GM12872 (cell line): ENCODE results near the gene LIPG.

ENCODE experiments used
- TF ChIP-seq, protein P1 (sequence below): IDR thresholded peaks from 3 replicates; pipeline ENCODE4 v1.5.1; 2011; ENCODE audit warnings: low read depth, mild to moderate bottlenecking, low read length, moderate library complexity; ENCODE audit not compliant: insufficient read depth

LIPG gene

DNA sequence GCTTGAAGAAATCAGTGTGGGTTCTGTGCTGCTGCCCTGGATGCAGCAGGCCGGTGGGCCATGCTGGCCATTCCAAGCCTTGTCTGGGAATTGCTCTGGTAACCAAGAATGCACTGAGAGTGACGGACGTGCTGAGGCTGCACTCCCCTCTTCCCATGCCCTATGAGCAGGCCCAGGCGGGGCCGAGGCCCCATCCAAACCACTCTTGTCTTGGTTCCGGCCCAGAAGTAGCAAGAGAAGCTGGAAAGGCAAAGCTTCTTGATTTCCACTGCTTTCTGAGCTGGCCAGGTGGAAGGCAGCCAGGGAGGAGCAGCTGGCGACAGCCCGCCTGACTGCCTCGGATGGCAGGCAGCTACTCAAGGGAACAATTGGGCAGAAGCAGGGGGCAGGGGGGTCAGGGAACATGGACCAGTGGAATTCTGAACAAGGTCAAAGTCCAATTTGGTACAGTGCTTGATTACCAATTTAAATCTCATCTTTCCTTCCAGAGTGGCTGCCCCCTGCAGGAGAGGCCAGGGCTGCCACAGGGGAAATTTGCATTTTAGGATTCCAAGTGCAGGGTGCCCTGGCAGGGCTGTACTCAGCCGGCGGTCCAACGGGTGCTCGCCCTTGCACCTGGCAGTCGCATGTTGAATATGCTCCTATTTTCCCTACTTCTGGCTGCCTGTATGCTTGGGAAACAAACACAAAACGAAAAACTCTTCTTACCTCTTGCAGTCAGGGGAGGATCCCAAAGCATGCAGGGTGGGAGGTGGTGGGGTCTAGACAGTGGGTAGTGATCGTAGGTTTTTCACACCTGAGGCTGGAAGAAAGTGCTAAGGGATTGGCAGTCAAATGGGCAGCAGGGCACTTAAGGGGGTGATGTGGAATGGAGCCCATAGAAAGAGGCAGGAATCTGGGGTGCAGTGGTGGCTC lies 67.3 kb downstream of the LIPG start:
- TF ChIP-seq, protein P1, sequence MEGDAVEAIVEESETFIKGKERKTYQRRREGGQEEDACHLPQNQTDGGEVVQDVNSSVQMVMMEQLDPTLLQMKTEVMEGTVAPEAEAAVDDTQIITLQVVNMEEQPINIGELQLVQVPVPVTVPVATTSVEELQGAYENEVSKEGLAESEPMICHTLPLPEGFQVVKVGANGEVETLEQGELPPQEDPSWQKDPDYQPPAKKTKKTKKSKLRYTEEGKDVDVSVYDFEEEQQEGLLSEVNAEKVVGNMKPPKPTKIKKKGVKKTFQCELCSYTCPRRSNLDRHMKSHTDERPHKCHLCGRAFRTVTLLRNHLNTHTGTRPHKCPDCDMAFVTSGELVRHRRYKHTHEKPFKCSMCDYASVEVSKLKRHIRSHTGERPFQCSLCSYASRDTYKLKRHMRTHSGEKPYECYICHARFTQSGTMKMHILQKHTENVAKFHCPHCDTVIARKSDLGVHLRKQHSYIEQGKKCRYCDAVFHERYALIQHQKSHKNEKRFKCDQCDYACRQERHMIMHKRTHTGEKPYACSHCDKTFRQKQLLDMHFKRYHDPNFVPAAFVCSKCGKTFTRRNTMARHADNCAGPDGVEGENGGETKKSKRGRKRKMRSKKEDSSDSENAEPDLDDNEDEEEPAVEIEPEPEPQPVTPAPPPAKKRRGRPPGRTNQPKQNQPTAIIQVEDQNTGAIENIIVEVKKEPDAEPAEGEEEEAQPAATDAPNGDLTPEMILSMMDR = peak; percentile 24; the same call in 1 of the 3 replicates

DNA sequence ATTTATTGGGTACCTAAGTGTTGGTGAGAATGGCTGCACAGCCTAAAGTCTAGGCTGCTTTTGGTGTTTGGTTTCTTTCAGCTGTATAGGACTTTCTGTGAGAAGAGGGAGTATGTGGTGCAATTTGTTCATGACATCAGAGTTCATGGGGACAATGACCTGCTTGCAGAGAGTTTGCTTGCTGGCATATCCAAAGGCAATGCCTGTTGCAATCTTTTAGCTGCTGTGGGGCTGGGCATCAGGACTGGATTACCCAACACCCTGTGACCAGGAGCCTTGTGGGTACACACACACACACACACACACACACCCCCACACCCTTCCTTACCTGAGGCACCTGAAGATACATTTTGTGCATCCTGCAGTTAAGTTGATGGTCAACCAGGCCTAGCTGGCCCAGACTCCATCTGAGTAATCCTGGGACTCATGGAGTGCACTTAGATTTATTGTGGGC lies 68.4 kb downstream of the LIPG start:
- TF ChIP-seq, protein P1 = no peak

DNA sequence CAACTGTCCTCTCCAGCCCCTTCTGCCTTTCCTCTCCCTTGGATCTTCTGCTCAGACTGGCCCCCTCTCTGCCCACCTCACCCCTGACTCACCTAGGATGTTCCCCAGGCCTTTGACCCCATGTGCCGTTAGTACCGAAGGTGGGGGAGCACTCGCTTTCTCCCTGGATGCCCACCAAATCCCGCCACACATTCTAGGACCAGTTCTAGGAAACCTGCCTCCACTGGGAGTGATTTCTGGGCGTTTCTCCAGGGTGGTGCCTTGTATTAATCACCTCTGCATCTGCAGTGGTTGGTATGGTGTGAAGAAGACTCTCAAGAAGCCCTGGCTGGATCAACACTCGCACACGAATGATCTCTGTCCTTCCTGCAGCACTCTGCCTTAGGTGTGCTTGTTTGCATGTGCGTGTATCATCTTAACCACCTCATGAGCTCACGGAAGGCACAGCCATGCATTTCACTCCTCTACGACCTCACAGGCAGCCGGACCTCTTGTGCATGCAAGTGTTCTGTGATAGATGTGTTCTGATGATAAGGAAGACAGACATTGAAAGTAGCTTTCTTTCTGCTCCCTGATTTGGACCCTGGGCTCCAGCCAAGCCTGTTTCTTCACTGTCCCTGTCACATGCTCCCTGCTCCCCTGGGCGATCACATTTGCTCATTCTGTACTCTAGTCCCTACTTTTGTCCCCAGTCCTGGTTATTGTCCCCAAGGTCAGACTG lies 69.4 kb downstream of the LIPG start:
- TF ChIP-seq, protein P1 = no peak

DNA sequence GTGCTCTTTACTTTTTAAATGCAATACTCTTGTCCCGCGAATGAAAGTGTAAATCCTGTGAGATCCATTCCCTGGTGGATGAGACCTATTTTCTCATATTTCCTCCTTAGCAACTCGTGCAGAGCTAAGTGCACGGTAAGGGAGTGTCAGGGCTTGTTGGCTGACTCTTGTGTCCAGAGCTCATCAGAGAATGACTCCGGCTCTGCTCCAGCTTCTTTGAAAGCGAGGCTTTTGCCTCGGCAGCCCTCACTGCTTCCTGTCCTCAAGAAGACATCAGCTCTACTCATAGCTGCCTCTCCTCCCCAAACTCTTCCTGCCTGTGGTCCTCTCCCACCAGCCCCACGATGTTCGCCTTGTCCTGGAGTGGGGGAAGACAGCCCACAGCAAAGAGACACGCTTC lies 70.7 kb downstream of the LIPG start:
- TF ChIP-seq, protein P1 = no peak

DNA sequence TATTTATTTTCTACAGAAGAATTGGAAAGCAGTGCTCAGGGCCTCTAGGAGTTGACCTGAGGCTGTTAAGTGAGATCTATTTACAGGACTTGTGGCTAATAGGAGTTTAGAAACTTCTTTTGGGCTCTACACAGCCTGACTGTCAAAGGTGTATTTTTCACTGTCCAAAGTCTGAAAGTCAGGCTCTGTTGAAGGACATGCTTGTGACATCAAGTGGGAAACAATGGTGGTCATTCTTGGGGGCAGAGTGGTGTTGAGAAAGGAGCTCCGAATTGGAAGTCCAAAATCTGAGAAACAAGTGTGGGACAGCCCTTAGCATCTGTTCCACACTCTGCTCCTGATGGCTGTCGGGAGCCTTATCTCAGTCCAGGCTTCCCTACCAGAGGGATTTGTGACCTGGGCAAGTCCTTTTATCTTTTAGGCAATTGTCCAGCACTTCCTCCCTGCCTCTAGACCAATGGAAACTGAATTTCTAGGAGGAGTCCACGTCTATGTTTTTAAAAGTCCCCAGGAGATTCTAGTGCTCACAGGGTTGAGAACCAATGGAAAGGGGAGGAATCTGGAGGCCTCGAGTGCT lies 76.4 kb downstream of the LIPG start:
- TF ChIP-seq, protein P1 = no peak

DNA sequence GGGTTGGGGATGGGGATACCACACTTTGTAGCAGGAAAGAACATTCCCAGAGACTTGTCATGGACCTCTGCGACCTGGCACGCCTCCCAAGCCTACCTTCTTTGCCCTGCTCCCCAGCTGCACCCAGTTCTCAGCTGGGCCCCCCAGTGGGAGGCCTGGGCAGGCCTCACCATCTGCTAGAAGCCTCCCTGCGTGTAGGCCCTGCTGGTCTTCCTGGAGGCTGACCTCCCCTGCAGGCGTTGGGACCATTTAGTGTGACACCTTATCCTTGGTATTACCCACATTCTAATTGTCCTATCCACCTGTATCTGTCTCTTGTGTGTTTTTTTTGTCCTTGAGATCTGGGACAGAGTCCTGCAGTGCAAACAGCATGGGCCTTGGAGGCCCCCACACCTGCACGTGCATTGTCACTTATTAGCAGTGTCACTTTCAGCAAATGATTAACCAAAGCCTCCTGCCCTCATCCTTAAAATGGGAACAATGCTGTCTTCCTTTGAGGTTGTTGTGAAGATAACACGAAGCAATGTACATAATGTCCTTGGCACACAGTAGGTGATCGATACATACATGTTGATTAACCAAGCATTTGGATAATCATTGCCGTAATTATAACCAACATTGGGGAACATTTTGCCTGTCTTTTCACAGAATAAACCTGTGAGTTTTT lies 77.2 kb downstream of the LIPG start:
- TF ChIP-seq, protein P1 = no peak
